COLO668 (cell line): ENCODE measurements around the gene ALDH8A1.

Source experiments
- DNase-seq: peaks from one replicate; lab custom pipeline; 2025; ENCODE audit not compliant: unreplicated experiment; lab: John Stamatoyannopoulos, UW

Gene ALDH8A1

DNA sequence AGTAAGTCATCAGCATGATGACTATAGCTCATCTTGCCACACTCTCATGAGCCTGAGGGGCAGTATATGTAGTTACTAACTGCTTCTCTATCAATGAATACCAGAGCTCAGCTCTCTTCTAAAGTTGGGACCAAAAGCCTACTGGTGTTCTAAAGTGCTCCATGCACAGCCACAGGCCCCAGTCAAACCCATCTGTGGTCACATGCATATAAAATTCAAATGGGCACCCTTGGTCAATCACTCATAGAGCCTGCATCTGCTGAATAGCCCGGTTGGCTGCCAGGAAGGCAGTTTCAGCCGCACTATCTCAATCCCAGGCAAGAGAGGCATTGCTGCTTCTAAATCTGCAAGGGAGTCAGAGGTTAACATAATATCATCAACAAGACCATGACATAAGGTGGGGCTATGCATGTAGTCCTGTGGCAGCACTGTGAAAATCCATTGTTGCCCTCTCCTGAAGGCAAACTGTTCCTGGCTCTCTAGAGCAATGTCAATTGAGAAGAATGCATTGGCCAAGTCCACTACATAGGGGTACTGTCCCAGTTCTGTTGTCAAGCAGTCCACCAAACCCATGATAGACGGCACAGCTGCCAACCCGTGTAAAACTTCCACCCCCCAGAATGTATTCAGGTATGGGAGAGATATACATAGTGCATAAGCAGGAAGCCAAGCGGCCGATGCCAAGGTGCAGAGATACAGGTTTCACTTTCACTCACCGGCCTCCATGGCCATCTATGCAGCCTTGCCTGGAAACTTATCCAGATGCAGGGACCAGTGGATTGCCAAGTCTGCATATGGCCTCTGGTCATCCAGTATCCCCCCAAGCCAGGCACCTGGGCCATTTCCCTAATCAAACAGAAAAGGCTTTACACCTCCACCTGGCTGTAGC is 76.2 kb downstream of the ALDH8A1 start:
- no peak for DNase-seq

DNA sequence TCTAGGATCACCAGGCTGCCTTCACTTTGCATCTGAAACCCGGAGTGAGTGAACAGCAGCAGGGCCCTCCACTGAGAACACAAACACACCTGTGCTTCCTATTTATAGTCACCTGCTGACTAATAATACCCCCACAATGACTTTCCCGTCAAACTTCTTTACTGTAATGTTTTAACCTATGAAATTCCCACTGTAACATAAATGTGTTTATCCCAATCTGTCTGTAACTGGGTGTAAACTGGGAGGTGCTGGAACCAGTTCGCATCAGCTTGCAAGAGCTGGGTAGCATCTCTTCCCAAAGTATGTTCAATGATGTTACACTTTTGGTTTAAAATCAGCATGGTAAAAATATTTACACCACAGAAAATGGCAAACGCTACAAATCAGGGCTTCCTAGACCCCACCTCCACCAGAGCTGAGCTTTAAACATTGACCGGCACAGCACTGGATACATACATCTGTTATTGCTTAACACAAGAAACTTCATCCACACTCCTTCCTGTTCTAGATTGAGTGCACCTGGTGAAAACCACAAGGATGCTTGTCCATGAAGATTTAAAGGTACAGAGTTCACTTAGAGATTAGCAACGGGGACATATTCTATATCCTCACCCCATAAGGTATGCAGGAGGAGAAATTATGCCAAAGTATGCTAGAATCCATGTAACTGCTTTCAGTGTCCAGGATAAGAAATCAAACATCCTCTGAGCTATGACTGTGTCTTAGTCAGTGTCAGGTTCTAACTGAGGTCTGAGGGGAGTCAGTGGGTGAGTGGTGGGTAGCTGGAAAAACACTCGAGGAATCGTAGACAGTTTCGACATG is 79.0 kb downstream of the ALDH8A1 start:
- peak; percentile 26 for DNase-seq

DNA sequence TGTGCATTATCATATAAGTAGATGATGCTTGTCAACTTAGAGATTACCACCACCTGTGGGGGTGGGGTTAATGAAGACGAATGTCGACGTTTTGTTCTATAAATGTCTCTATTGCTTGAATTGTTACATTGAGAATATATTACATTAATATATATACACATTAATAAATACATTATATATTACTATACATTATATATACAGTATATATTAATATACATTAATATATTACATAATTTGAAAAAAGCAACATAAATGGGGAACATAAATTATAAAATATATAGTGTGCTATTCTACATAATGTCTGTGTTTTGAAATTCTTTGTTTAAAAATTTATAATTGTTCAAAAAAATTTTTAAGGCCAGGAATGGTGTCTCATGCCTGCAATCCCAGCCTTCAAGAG is 81.1 kb downstream of the ALDH8A1 start:
- no peak for DNase-seq
